Measurements from ENCODE around the gene MBLAC1. TPM values are rescaled to one million over a fixed set of nuclear protein-coding genes. Genes with fewer than 3 reads are reported as not detected.

The MBLAC1 gene
- total and polyA plus RNA-seq, 9 of the 15 experiments (the other 6 are each of a cell fraction or from before 2014, with no cell fraction given): 0.03 to 3.1 (median 0.52) TPM

GRCh38 chr7:100175296-100175935, 48.6 kb downstream of the MBLAC1 start:
- Histone ChIP-seq H3K4me3 (no peak overlapping the region), H3K4me2 (ENCODE audit: insufficient read depth, low read length) (no peak overlapping the region), H3K9me3 (replicated peaks; ENCODE audit: control insufficient read depth, insufficient read depth, low read depth, low read length) (no peaks in the 10 kb centered on the region), H4K20me1 (replicated peaks; ENCODE audit: control insufficient read depth, insufficient read depth, low read length) (0 out of 2 replicates have a peak, but pooled peaks cover 4% of the 10 kb centered on the region), H3K36me3 (ENCODE audit: control insufficient read depth, insufficient read depth, low read length) (no peaks in the 10 kb centered on the region), H3K9me1 (ENCODE audit: control insufficient read depth, insufficient read depth, low read length) (no peaks in the 10 kb centered on the region), H3K27me3 (ENCODE audit: control insufficient read depth in 2 of 2, insufficient read depth in 2 of 2, low read length in 2 of 2) (no peaks in the 10 kb centered on the region), H2AFZ (ENCODE audit: low read depth, low read length) (no peak overlapping the region), H3K9ac (ENCODE audit: insufficient read depth in 1 of 2, low read depth in 2 of 2, low read length in 2 of 2) (peak overlapping the region in 1 of 2 experiments; percentile 76; a peak in 2 of 4 replicates), H3K79me2 (ENCODE audit: control insufficient read depth, insufficient read depth, low read length) (no peaks in the 10 kb centered on the region), H3K4me1 (replicated peaks in 1 of 2; ENCODE audit: control insufficient read depth in 2 of 2, insufficient read depth in 2 of 2, low read length in 2 of 2) (peaks cover 12 to 48% of the 10 kb centered on the region in 2 experiments; a peak in 4 of 5 replicates), H3K27ac (ENCODE audit: extremely low read depth, low read depth, low read length) (no peak overlapping the region)
- in situ Hi-C loops (cut with MboI): no loop called here
- POLR2A ChIA-PET: interaction anchor here (0.6 to 1.3 kb wide), 3 partner anchors 8 to 17 kb away, joined by 3 read pairs; partner anchors contain the start of gene TRAPPC14
- TF ChIP-seq ZNF586 (CRISPR knock-in tag; conservative IDR thresholded peaks at IDR 0.05) (no peak), GMEB1 (CRISPR knock-in tag; IDR thresholded peaks at IDR 0.05) (no peak), ATF1 (CRISPR knock-in tag; IDR thresholded peaks at IDR 0.05) (no peak), ATF1 (tag; IDR thresholded peaks at IDR 0.05) (no peak), SFPQ (IDR thresholded peaks at IDR 0.05; ENCODE audit: low read depth, low read length) (no peak), CTBP1 (IDR thresholded peaks at IDR 0.05; ENCODE audit: borderline replicate concordance) (no peak), CTCF (IDR thresholded peaks at IDR 0.05 in 2 of 3, conservative IDR thresholded peaks at IDR 0.05 in 1 of 3; ENCODE audit: insufficient read depth in 2 of 3, low read depth in 1 of 3, low read length in 3 of 3) (no peak), ZNF449 (CRISPR knock-in tag; IDR thresholded peaks at IDR 0.05) (no peak), ZZZ3 (IDR thresholded peaks at IDR 0.05) (no peak), TBP (optimal IDR thresholded peaks at IDR 0.05; ENCODE audit: low read depth, low read length) (no peak), RBBP5 (IDR thresholded peaks at IDR 0.05; ENCODE audit: borderline replicate concordance, insufficient read depth, low read length, poor library complexity, severe bottlenecking) (no peak), SAP30 (IDR thresholded peaks at IDR 0.05; ENCODE audit: borderline replicate concordance, insufficient read depth, low read depth, low read length, poor library complexity, severe bottlenecking) (no peak), ZKSCAN3 (CRISPR knock-in tag; IDR thresholded peaks at IDR 0.05) (no peak), IFI16 (CRISPR knock-in tag; IDR thresholded peaks at IDR 0.05) (no peak), EGR1 (conservative IDR thresholded peaks at IDR 0.05) (no peak)
- no peak for DNase-seq (ENCODE audit: extremely low read depth in 1 of 4, low spot score in 3 of 4)
- 78% methylated on average over 14 of the region's 14 CpGs for WGBS (ENCODE audit: insufficient coverage, low coverage, missing lambda C conversion rate)
- CTCF ChIA-PET (ENCODE audit: low intra/inter-chr PET ratio): no interaction called here
- FAIRE-seq: no peak
- intact Hi-C loops (cut with micrococcal nuclease): no loop called here
- BruUV-seq (replicated peaks): no TSS peak
- ATAC-seq: no peak
